MM.1S (cell line): ENCODE measurements around the gene IPO5.

Source experiments
- EZH2 ChIP-seq: fragments of 300-600 bp; sonication (generic); optimal IDR thresholded peaks from 2 replicates; pipeline ENCODE3; 2017; ENCODE audit warnings: low read depth, mild to moderate bottlenecking, antibody characterized with exemption, low read length, mixed read lengths
- TF ChIP-seq, protein P1 (sequence below): fragments of 300-600 bp; sonication (generic); IDR thresholded peaks from 2 replicates; pipeline ENCODE4 v1.5.1; 2016; ENCODE audit warnings: antibody characterized with exemption, low read length, mixed read lengths

DNA sequence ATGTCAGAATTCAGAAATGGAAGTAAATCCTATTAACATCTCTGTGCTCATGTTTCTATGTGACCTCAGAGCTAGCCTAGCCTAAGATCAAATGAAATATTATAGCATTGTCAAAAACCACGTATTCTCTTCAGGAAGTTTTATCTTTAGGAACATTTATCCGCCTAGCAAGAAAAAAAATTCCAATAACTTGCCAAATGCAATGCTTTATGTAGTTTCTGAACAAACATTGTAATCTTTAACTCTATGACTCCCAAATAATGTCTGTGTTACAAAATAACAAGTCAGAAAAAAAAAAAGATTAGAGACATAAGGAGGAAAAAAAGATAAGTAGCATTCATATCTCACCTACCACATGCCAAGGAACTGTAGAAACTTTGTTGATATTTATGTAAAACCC lies 18.4 kb upstream of the IPO5 start:
- TF ChIP-seq, protein P1, sequence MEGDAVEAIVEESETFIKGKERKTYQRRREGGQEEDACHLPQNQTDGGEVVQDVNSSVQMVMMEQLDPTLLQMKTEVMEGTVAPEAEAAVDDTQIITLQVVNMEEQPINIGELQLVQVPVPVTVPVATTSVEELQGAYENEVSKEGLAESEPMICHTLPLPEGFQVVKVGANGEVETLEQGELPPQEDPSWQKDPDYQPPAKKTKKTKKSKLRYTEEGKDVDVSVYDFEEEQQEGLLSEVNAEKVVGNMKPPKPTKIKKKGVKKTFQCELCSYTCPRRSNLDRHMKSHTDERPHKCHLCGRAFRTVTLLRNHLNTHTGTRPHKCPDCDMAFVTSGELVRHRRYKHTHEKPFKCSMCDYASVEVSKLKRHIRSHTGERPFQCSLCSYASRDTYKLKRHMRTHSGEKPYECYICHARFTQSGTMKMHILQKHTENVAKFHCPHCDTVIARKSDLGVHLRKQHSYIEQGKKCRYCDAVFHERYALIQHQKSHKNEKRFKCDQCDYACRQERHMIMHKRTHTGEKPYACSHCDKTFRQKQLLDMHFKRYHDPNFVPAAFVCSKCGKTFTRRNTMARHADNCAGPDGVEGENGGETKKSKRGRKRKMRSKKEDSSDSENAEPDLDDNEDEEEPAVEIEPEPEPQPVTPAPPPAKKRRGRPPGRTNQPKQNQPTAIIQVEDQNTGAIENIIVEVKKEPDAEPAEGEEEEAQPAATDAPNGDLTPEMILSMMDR = no peak
- no peak for TF ChIP-seq EZH2
